HL-60 (cell line): ENCODE measurements around the gene DIPK1A.

Experiments used
- CTCF ChIP-seq: IDR thresholded peaks from one replicate; pipeline ENCODE4 v1.5.1; 2011; ENCODE audit warnings: low read length, control low read depth, inconsistent platforms; ENCODE audit not compliant: insufficient read depth
- REST ChIP-seq: IDR thresholded peaks from 2 replicates; pipeline ENCODE4 v1.6.1; 2012; ENCODE audit warnings: low read depth; ENCODE audit not compliant: insufficient replicate concordance

- no peak for TF ChIP-seq CTCF
- TF ChIP-seq REST = no peak
Observed at GRCh38 chr1:92975551-92976232, 14.4 kb upstream of the DIPK1A start.
